CD4-positive, alpha-beta T cell (primary cell): ENCODE results near the gene LITAFD. TPM values are rescaled to one million over a fixed set of nuclear protein-coding genes. Genes with fewer than 3 reads are reported as not detected.

Experiments used
- ATAC-seq: fragments of 200-7000 bp; cut with Tn5 transposase; one replicate; pipeline ENCODE4 v1.10.0; 2022; ENCODE audit warnings: mild to moderate bottlenecking; ENCODE audit not compliant: poor library complexity
- CTCF ChIA-PET: fragments of 350-600 bp; sonication (Branson Sonifier 250); formaldehyde crosslinking; loops from one replicate; lab custom pipeline; 2021; ENCODE audit warnings: antibody characterized with exemption, inconsistent platforms; lab: Charles Lee
- POLR2A ChIA-PET: fragments of 350-600 bp; sonication (Branson Sonifier 250); formaldehyde crosslinking; loops from one replicate; lab custom pipeline; 2021; ENCODE audit warnings: antibody characterized with exemption, inconsistent platforms; lab: Charles Lee
- DNase-seq, 14 experiments: peaks; one replicate each; pipeline ENCODE4 v3.0.0-alpha.2; 2013 to 2020; ENCODE audit warnings: mixed read lengths in 2 of 14
- H3K27ac ChIP-seq, 2 donors: one replicate each; pipeline versions ENCODE4 v1.5.1 to v1.7.0; 2013; ENCODE audit warnings: low read length in 2 of 2, low read depth in 1 of 2, mild to moderate bottlenecking in 1 of 2
- H3K27me3 ChIP-seq, 2 experiments: 1 replicate in 1 of 2; 2 replicates in 1 of 2; pipeline versions ENCODE4 v1.6.1 to v1.7.0; 2013; ENCODE audit warnings: low read length in 2 of 2, control low read depth in 1 of 2, mild to moderate bottlenecking in 1 of 2, moderate library complexity in 1 of 2; ENCODE audit not compliant: insufficient read depth in 2 of 2, control insufficient read depth in 1 of 2
- H3K36me3 ChIP-seq: one replicate; pipeline ENCODE4 v1.6.1; 2013; ENCODE audit warnings: low read length, control low read depth; ENCODE audit not compliant: insufficient read depth
- H3K4me1 ChIP-seq: one replicate; pipeline ENCODE4 v1.6.1; 2013; ENCODE audit warnings: low read length, control low read depth; ENCODE audit not compliant: insufficient read depth
- H3K4me3 ChIP-seq: one replicate; pipeline ENCODE4 v1.5.1; 2013; ENCODE audit warnings: mild to moderate bottlenecking, low read length, moderate library complexity
- H3K9me3 ChIP-seq, 2 experiments: 1 replicate in 1 of 2; 2 replicates in 1 of 2; pipeline versions ENCODE4 v1.6.1 to v1.7.0; 2013; ENCODE audit warnings: low read length in 2 of 2, mild to moderate bottlenecking in 2 of 2, control low read depth in 1 of 2, moderate library complexity in 1 of 2; ENCODE audit not compliant: control insufficient read depth in 1 of 2, insufficient read depth in 1 of 2
- H3K27ac Mint-ChIP-seq: one replicate; pipeline ENCODE4 v1.8.0; 2020; ENCODE audit warnings: mixed read lengths
- H3K27me3 Mint-ChIP-seq: one replicate; pipeline ENCODE4 v1.8.0; 2021; ENCODE audit warnings: mixed read lengths
- H3K36me3 Mint-ChIP-seq: one replicate; pipeline ENCODE4 v1.8.0; 2021; ENCODE audit warnings: low read depth, mixed read lengths
- H3K4me1 Mint-ChIP-seq: one replicate; pipeline ENCODE4 v1.8.0; 2021; ENCODE audit warnings: low read depth, mixed read lengths
- H3K4me3 Mint-ChIP-seq: one replicate; pipeline ENCODE4 v1.8.0; 2020; ENCODE audit warnings: mild to moderate bottlenecking, mixed read lengths
- H3K9me3 Mint-ChIP-seq: one replicate; pipeline ENCODE4 v1.8.0; 2020; ENCODE audit warnings: mixed read lengths
- intact Hi-C, 2 experiments: fragments of 100-400 bp; cut with DNase I in 1 of 2; cut with micrococcal nuclease in 1 of 2; formaldehyde crosslinking; loops; one replicate each; pipeline versions ENCODE4 v1.15.1 to v1.9.0; 2023 to 2025; cut with DNase I, micrococcal nuclease
- total RNA-seq, 174 experiments: library from RNA in 2 of 174; stranded (reverse) in 2 of 174; gene quantifications; one replicate each; pipeline ENCODE4 v1.2.3 and lab custom pipeline; 2021 to 2026
- TF ChIP-seq, protein P1 (sequence below): fragments of 200-600 bp; IDR thresholded peaks from one replicate; pipeline ENCODE4 v1.8.0; 2022; ENCODE audit warnings: antibody characterized with exemption, mild to moderate bottlenecking

LITAFD gene
- total RNA-seq, 2 experiments from 2014 or later: 0.60 TPM; not detected in 1

- H3K4me1 ChIP-seq: peaks cover 21% of the 10 kb centered on the region
- no peak overlapping the region for H3K4me3 Mint-ChIP-seq
- H3K9me3 Mint-ChIP-seq: no peaks in the 10 kb centered on the region
- ATAC-seq: no peak
- H3K27me3 ChIP-seq: peaks cover 0 to 2% of the 10 kb centered on the region in 2 experiments
- H3K4me3 ChIP-seq: no peak overlapping the region
- ChIA-PET CTCF (interaction anchor here (0.8 to 1.7 kb wide), 2 partner anchors 50 to 89 kb away, joined by 3 to 8 read pairs; partner anchors contain the start of genes PMM2 and TMEM186), POLR2A (interaction anchor here (1.8 kb wide), 1 partner anchor 18 kb away, joined by 4 read pairs; the partner anchor contains the start of gene CARHSP1)
- H3K36me3 ChIP-seq: peaks cover 13% of the 10 kb centered on the region
- peaks cover 21% of the 10 kb centered on the region for H3K4me1 Mint-ChIP-seq
- peaks cover 24% of the 10 kb centered on the region for H3K36me3 Mint-ChIP-seq
- H3K9me3 ChIP-seq: peaks cover 0 to 5% of the 10 kb centered on the region in 2 experiments
- H3K27ac Mint-ChIP-seq: peak overlapping the region; percentile 60
- peaks cover 9% of the 10 kb centered on the region for H3K27me3 Mint-ChIP-seq
- DNase-seq: no peak
- TF ChIP-seq, protein P1, sequence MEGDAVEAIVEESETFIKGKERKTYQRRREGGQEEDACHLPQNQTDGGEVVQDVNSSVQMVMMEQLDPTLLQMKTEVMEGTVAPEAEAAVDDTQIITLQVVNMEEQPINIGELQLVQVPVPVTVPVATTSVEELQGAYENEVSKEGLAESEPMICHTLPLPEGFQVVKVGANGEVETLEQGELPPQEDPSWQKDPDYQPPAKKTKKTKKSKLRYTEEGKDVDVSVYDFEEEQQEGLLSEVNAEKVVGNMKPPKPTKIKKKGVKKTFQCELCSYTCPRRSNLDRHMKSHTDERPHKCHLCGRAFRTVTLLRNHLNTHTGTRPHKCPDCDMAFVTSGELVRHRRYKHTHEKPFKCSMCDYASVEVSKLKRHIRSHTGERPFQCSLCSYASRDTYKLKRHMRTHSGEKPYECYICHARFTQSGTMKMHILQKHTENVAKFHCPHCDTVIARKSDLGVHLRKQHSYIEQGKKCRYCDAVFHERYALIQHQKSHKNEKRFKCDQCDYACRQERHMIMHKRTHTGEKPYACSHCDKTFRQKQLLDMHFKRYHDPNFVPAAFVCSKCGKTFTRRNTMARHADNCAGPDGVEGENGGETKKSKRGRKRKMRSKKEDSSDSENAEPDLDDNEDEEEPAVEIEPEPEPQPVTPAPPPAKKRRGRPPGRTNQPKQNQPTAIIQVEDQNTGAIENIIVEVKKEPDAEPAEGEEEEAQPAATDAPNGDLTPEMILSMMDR: no peak
- intact Hi-C loops: no loop called here
- H3K27ac ChIP-seq: no peak overlapping the region
Measured at GRCh38 chr16:8886593-8887430, 4.7 kb downstream of the LITAFD start.

DNA sequence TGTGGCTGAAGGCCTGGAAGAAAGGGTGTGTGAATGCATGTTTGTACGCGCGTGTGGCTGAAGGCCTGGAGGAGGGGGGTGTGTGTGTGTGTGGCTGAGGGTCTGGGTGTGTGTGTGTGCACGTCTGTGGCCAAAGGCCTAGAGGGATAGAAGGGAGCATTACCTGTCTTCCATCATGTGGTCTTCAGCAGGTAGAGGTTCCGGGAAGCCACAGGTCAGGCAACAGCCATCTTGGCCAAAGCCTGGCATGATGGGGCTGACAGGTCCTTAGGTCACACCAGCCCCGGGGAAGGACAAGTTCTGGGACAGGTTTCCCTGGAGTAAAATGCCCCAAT is 5.2 kb downstream of the LITAFD start:
- Histone ChIP-seq H3K27me3 (peaks cover 0 to 2% of the 10 kb centered on the region in 2 experiments), H3K27ac (no peak overlapping the region), H3K4me1 (peaks cover 26% of the 10 kb centered on the region), H3K4me3 (no peak overlapping the region), H3K36me3 (peaks cover 15% of the 10 kb centered on the region), H3K9me3 (peaks cover 0 to 5% of the 10 kb centered on the region in 2 experiments)
- DNase-seq (no peak), ATAC-seq (no peak)
- peaks cover 30% of the 10 kb centered on the region for H3K36me3 Mint-ChIP-seq
- H3K9me3 Mint-ChIP-seq: no peaks in the 10 kb centered on the region
- intact Hi-C loops: no loop called here
- TF ChIP-seq, protein P1: no peak
- POLR2A ChIA-PET: interaction anchor here (1.8 kb wide), 1 partner anchor 19 kb away, joined by 4 read pairs; the partner anchor contains the start of gene CARHSP1
- peak overlapping the region; percentile 60 for H3K27ac Mint-ChIP-seq
- CTCF ChIA-PET: no interaction called here
- H3K4me3 Mint-ChIP-seq: no peak overlapping the region
- peaks cover 25% of the 10 kb centered on the region for H3K4me1 Mint-ChIP-seq
- peaks cover 9% of the 10 kb centered on the region for H3K27me3 Mint-ChIP-seq

DNA sequence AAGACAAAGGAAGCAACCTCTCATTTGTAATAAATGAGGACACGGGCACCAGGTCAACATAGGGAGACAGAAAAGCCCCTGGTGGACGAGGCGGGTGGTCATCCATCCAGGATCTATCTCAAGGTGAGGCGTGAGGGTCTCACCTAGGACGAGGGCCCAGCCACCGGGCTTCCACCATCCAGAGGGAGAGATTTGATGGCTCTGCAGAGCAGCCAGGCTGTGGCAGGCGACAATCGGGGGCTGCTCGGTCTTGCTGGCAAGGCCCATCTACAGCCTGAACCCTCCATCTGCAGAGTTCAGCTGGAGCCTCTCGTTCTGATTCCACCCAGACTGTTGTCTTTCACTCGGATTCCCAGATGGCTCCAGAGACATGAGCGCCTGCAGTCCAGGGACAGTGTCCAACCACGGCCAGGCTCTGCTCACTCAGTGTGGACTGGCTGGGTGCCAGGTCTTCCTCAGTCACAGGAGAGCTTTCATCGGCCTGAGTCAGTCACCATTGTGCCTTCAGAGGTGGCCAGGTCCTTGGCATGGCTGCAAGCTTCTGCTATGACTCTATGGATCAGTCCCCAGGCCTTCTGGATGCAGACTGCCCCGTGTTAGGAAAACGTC is 5.9 kb downstream of the LITAFD start:
- Histone ChIP-seq H3K4me3 (no peak overlapping the region), H3K27me3 (peaks cover 0 to 2% of the 10 kb centered on the region in 2 experiments), H3K36me3 (peaks cover 21% of the 10 kb centered on the region), H3K9me3 (peaks cover 0 to 5% of the 10 kb centered on the region in 2 experiments), H3K27ac (no peak overlapping the region), H3K4me1 (peaks cover 26% of the 10 kb centered on the region)
- Mint-ChIP-seq H3K4me1 (peaks cover 25% of the 10 kb centered on the region), H3K4me3 (no peak overlapping the region), H3K27ac (no peak overlapping the region), H3K36me3 (peaks cover 37% of the 10 kb centered on the region), H3K27me3 (peaks cover 9% of the 10 kb centered on the region), H3K9me3 (no peaks in the 10 kb centered on the region)
- ATAC-seq (no peak), DNase-seq (no peak)
- intact Hi-C loops: no loop called here
- ChIA-PET POLR2A (no interaction called here), CTCF (no interaction called here)
- TF ChIP-seq, protein P1: no peak
